Common myeloid progenitor, CD34-positive (primary cell): ENCODE measurements around the gene FBXW11.

ENCODE experiments used
- CTCF ChIA-PET: fragments of 350-600 bp; sonication (Branson Sonifier 250); formaldehyde crosslinking; loops from one replicate; lab custom pipeline; 2021; ENCODE audit warnings: antibody characterized with exemption; lab: Charles Lee
- POLR2A ChIA-PET: fragments of 350-600 bp; sonication (Branson Sonifier 250); formaldehyde crosslinking; loops from one replicate; lab custom pipeline; 2021; ENCODE audit warnings: antibody characterized with exemption; lab: Charles Lee
- DNase-seq, 3 donors: peaks; one replicate each; pipeline versions ENCODE4 v3.0.0 to v3.0.0-alpha.2; 2013
- H3K27ac ChIP-seq, 2 experiments: 1 replicate in 1 of 2; 2 replicates in 1 of 2; pipeline ENCODE4 v1.7.0; 2013; ENCODE audit warnings: inconsistent platforms in 2 of 2, low read length in 2 of 2, mild to moderate bottlenecking in 2 of 2, low read depth in 1 of 2, moderate library complexity in 1 of 2; ENCODE audit not compliant: severe bottlenecking in 2 of 2, insufficient read depth in 1 of 2, poor library complexity in 1 of 2
- H3K27me3 ChIP-seq, 5 experiments: replicated peaks in 2 of 5; 1 replicate in 3 of 5; 2 replicates in 2 of 5; pipeline versions ENCODE4 v1.6.1 to v1.7.0; 2013; ENCODE audit warnings: low read length in 4 of 5, mild to moderate bottlenecking in 2 of 5, moderate library complexity in 2 of 5, inconsistent platforms in 1 of 5; ENCODE audit not compliant: insufficient read depth in 5 of 5, control insufficient read depth in 4 of 5
- H3K36me3 ChIP-seq, 4 experiments: 1 replicate in 2 of 4; 2 replicates in 2 of 4; pipeline versions ENCODE4 v1.6.1 to v1.7.0; 2013; ENCODE audit warnings: low read length in 3 of 4, control low read depth in 1 of 4, mild to moderate bottlenecking in 1 of 4; ENCODE audit not compliant: control insufficient read depth in 4 of 4, insufficient read depth in 4 of 4
- H3K4me1 ChIP-seq, 4 experiments: 1 replicate in 3 of 4; 2 replicates in 1 of 4; pipeline versions ENCODE4 v1.6.1 to v1.7.1; 2013; ENCODE audit warnings: low read length in 3 of 4, mild to moderate bottlenecking in 3 of 4, control low read depth in 1 of 4, inconsistent platforms in 1 of 4, moderate library complexity in 1 of 4; ENCODE audit not compliant: control insufficient read depth in 4 of 4, insufficient read depth in 4 of 4; ENCODE audit errors: control extremely low read depth in 1 of 4
- H3K4me3 ChIP-seq, 7 experiments: 1 replicate in 4 of 7; 2 replicates in 3 of 7; pipeline versions ENCODE4 v1.5.1 to v1.7.0; 2013; ENCODE audit warnings: mild to moderate bottlenecking in 7 of 7, low read length in 6 of 7, moderate library complexity in 6 of 7, inconsistent platforms in 2 of 7, low read depth in 2 of 7, control low read depth in 1 of 7; ENCODE audit not compliant: insufficient read depth in 4 of 7, control insufficient read depth in 1 of 7; ENCODE audit errors: extremely low read depth in 1 of 7
- H3K9me3 ChIP-seq, 5 experiments: 1 replicate in 4 of 5; 2 replicates in 1 of 5; pipeline versions ENCODE4 v1.6.1 to v1.7.1; 2013; ENCODE audit warnings: low read length in 4 of 5, mild to moderate bottlenecking in 2 of 5, inconsistent platforms in 1 of 5, low read depth in 1 of 5, moderate library complexity in 1 of 5; ENCODE audit not compliant: control insufficient read depth in 4 of 5, insufficient read depth in 2 of 5; ENCODE audit errors: control extremely low read depth in 1 of 5
- WGBS: methylation state at CpG from one replicate; pipeline ENCODE4 v1.1.5; 2013; ENCODE audit not compliant: insufficient coverage; 5-methylcytosine and 5-hydroxymethylcytosine counted together

FBXW11 gene

GRCh38 chr5:171965745-171966144 lies 40.7 kb downstream of the FBXW11 start:
- Histone ChIP-seq H3K27me3 (no peaks in the 10 kb centered on the region), H3K9me3 (no peaks in the 10 kb centered on the region), H3K4me3 (no peak overlapping the region), H3K4me1 (peaks cover 0 to 32% (median 14%) of the 10 kb centered on the region in 4 experiments), H3K36me3 (no peaks in the 10 kb centered on the region), H3K27ac (no peak overlapping the region)
- CTCF ChIA-PET, result interaction anchor here (1.3 kb wide), 1 partner anchor 11 kb away, joined by 3 read pairs; no protein-coding TSS in a partner anchor
- POLR2A ChIA-PET, result no interaction called here
- DNase-seq, result peak; percentile 25 to 83 (median 74)
- 17% methylated on average over 1 of the region's 6 CpGs for WGBS

- Histone ChIP-seq H3K27me3 (no peaks in the 10 kb centered on the region), H3K9me3 (no peaks in the 10 kb centered on the region), H3K36me3 (no peaks in the 10 kb centered on the region), H3K4me1 (peaks cover 0 to 36% (median 13%) of the 10 kb centered on the region in 4 experiments), H3K27ac (no peak overlapping the region), H3K4me3 (no peak overlapping the region)
- CTCF ChIA-PET, result interaction anchor here (0.9 kb wide), 1 partner anchor 76 kb away, joined by 3 read pairs; no protein-coding TSS in a partner anchor
- no peak for DNase-seq
- 93% methylated on average over 2 of the region's 2 CpGs for WGBS
- POLR2A ChIA-PET, result no interaction called here
Observed at GRCh38 chr5:171963416-171963815, 43.0 kb downstream of the FBXW11 start.

- H3K36me3 ChIP-seq, result no peaks in the 10 kb centered on the region
- H3K4me3 ChIP-seq, result no peak overlapping the region
- POLR2A ChIA-PET, result interaction anchor here (1.3 kb wide), 1 partner anchor 9 kb away, joined by 3 read pairs; no protein-coding TSS in a partner anchor
- no CpG with 5 or more reads among the region's 3 CpGs for WGBS
- H3K27ac ChIP-seq, result no peak overlapping the region
- peaks cover 15 to 46% (median 25%) of the 10 kb centered on the region in 4 experiments for H3K4me1 ChIP-seq
- CTCF ChIA-PET, result interaction anchor here (0.8 to 1.3 kb wide), 3 partner anchors 22 to 98 kb away, joined by 3 to 4 read pairs (median 3); no protein-coding TSS in a partner anchor
- H3K27me3 ChIP-seq, result no peaks in the 10 kb centered on the region
- no peaks in the 10 kb centered on the region for H3K9me3 ChIP-seq
- DNase-seq, result no peak
Observed at GRCh38 chr5:171961117-171961516, 45.3 kb downstream of the FBXW11 start.

DNA sequence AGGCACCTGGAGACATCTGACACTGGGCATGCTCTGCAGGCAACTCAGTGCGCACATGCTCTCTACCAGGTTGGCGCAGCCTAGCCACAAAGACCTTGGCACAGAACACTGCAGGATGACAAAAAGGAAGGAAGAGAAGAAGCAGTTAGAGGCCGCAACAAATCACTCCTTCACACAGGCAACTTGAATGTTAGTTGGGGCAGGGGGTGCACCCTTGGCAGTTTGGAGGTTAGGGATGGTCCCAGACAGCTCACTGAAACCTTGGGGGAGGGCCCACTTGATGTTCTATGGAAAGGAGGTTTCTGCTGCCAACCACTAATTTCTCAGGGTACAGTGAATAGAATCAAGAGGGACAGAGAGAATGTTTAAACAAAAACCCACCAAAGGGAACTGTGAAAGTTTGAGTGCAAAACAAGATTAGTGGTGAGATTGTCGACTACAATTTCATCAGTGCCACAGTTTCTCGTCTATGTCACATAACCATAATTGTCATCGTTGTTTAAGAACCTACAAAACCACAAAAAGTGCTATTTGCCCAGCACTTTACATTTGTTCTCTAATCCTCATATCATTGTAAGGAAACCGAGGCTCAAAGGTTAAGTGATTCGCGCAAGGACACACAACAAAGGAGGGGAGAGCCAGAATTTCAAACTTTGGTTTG lies 48.7 kb downstream of the FBXW11 start:
- POLR2A ChIA-PET, result no interaction called here

GRCh38 chr5:171956887-171957495 lies 49.4 kb downstream of the FBXW11 start:
- no peak overlapping the region for H3K27ac ChIP-seq

More for the DNA sequence above, 48.7 kb downstream of the FBXW11 start:
- H3K27me3 ChIP-seq, result no peaks in the 10 kb centered on the region
- peak in 2 of 3 donors; percentile 63 to 73 for DNase-seq
- H3K9me3 ChIP-seq, result no peaks in the 10 kb centered on the region
- peak overlapping the region in 2 of 7 experiments; percentile 2 to 44 for H3K4me3 ChIP-seq
- H3K27ac ChIP-seq, result no peak overlapping the region
- H3K4me1 ChIP-seq, result peaks cover 13 to 28% (median 21%) of the 10 kb centered on the region in 4 experiments
- no peaks in the 10 kb centered on the region for H3K36me3 ChIP-seq
- CTCF ChIA-PET, result interaction anchor here (1.2 to 2.0 kb wide), 3 partner anchors 13 to 52 kb away, joined by 3 to 7 read pairs (median 5); no protein-coding TSS in a partner anchor
- 17% methylated on average over 7 of the region's 9 CpGs for WGBS

DNA sequence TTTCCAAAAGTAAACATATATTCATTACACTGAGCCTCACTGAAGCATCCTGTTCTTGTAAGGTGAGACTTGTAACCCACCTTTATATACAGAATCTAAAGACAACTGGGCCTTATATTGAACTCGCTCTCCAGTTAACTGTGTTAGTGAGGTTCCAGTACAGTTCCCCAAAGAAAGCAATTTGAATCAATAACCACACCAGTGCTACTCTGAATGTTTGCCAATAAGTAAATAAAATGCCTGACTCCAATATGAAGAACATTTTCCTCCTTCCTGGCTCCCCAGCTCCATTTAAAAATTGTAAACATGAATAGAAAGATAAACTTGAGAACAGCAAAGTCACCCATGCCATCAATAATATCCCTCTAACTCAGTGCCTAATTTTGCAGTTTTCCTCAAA lies 50.1 kb downstream of the FBXW11 start:
- Histone ChIP-seq H3K36me3 (no peaks in the 10 kb centered on the region), H3K27me3 (no peaks in the 10 kb centered on the region), H3K9me3 (no peaks in the 10 kb centered on the region), H3K4me1 (peaks cover 13 to 27% (median 23%) of the 10 kb centered on the region in 4 experiments), H3K27ac (no peak overlapping the region), H3K4me3 (no peak overlapping the region)
- DNase-seq, result no peak
- CTCF ChIA-PET, result interaction anchor here (1.5 to 2.0 kb wide), 2 partner anchors 11 to 44 kb away, joined by 5 to 6 read pairs; no protein-coding TSS in a partner anchor
- WGBS, result 100% methylated on average over 1 of the region's 1 CpG
- POLR2A ChIA-PET, result no interaction called here

More at GRCh38 chr5:171956887-171957495, 49.4 kb downstream of the FBXW11 start:
- Histone ChIP-seq H3K4me3 (peak overlapping the region in 1 of 7 experiments; percentile 44), H3K4me1 (peaks cover 13 to 27% (median 20%) of the 10 kb centered on the region in 4 experiments), H3K36me3 (no peaks in the 10 kb centered on the region), H3K27me3 (no peaks in the 10 kb centered on the region), H3K9me3 (no peaks in the 10 kb centered on the region)
- ChIA-PET POLR2A (no interaction called here), CTCF (interaction anchor here (0.7 to 2.0 kb wide), 4 partner anchors 12 to 45 kb away, joined by 3 to 6 read pairs (median 4); no protein-coding TSS in a partner anchor)
- 88% methylated on average over 5 of the region's 5 CpGs for WGBS
- no peak for DNase-seq
